Glutamatergic neuron (in vitro differentiated cells): Measurements from ENCODE around the gene TMEM108. TPM values are rescaled to one million over a fixed set of nuclear protein-coding genes. Genes with fewer than 3 reads are reported as not detected.

Experiments
- DNase-seq: peaks from one replicate; pipeline ENCODE4 v3.0.0; 2022
- H3K27ac Mint-ChIP-seq: one replicate; pipeline ENCODE4 v1.8.0; 2020; ENCODE audit warnings: mild to moderate bottlenecking, mixed read lengths, inconsistent platforms; ENCODE audit not compliant: unreplicated experiment
- H3K27me3 Mint-ChIP-seq: one replicate; pipeline ENCODE4 v1.8.0; 2020; ENCODE audit warnings: mild to moderate bottlenecking, moderate library complexity, mixed read lengths, inconsistent platforms; ENCODE audit not compliant: unreplicated experiment
- H3K36me3 Mint-ChIP-seq: one replicate; pipeline ENCODE4 v1.8.0; 2020; ENCODE audit warnings: mild to moderate bottlenecking, mixed read lengths, inconsistent platforms; ENCODE audit not compliant: unreplicated experiment
- H3K4me1 Mint-ChIP-seq: one replicate; pipeline ENCODE4 v1.8.0; 2020; ENCODE audit warnings: mild to moderate bottlenecking, low read depth, mixed read lengths, inconsistent platforms; ENCODE audit not compliant: unreplicated experiment
- H3K4me3 Mint-ChIP-seq: one replicate; pipeline ENCODE4 v1.8.0; 2020; ENCODE audit warnings: mild to moderate bottlenecking, mixed read lengths, inconsistent platforms; ENCODE audit not compliant: unreplicated experiment
- H3K9me3 Mint-ChIP-seq: one replicate; pipeline ENCODE4 v1.8.0; 2020; ENCODE audit warnings: mild to moderate bottlenecking, moderate library complexity, mixed read lengths, inconsistent platforms; ENCODE audit not compliant: unreplicated experiment
- CTCF ChIP-seq: fragments of 200-600 bp; sonication (generic); IDR thresholded peaks from one replicate; pipeline ENCODE4 v1.5.0; 2021; ENCODE audit not compliant: partially characterized antibody, unreplicated experiment
- total RNA-seq: library from RNA; stranded (reverse); fragmentation: NEBNext Ultra II Directional; extraction: Animal tissue kit (Norgen Biotek cat#: 25700); gene quantifications from one replicate; pipeline ENCODE4 v1.2.1, GENCODE V29; 2021; ENCODE audit not compliant: unreplicated experiment

Gene TMEM108
- total RNA-seq, 1 donor from 2014 or later = 9.0 TPM

GRCh38 chr3:133377396-133377795 is 339.2 kb downstream of the TMEM108 start:
- Mint-ChIP-seq H3K4me1 (peaks cover 15% of the 10 kb centered on the region), H3K36me3 (peaks cover 5% of the 10 kb centered on the region), H3K27me3 (peaks cover 3% of the 10 kb centered on the region), H3K9me3 (peaks cover 2% of the 10 kb centered on the region), H3K27ac (no peak overlapping the region), H3K4me3 (no peak overlapping the region)
- no peak for DNase-seq
- peak; percentile 22 for TF ChIP-seq CTCF

GRCh38 chr3:133379926-133380325 is 341.7 kb downstream of the TMEM108 start:
- peaks cover 5% of the 10 kb centered on the region for H3K36me3 Mint-ChIP-seq
- no peak overlapping the region for H3K27ac Mint-ChIP-seq
- H3K4me3 Mint-ChIP-seq = no peak overlapping the region
- H3K9me3 Mint-ChIP-seq = peaks cover 2% of the 10 kb centered on the region
- H3K4me1 Mint-ChIP-seq = peaks cover 17% of the 10 kb centered on the region
- DNase-seq = no peak
- H3K27me3 Mint-ChIP-seq = peaks cover 3% of the 10 kb centered on the region
- no peak for TF ChIP-seq CTCF

- Mint-ChIP-seq H3K27ac (no peak overlapping the region), H3K9me3 (no peaks in the 10 kb centered on the region), H3K4me1 (peaks cover 15% of the 10 kb centered on the region), H3K27me3 (peaks cover 3% of the 10 kb centered on the region), H3K4me3 (no peak overlapping the region), H3K36me3 (peaks cover 5% of the 10 kb centered on the region)
- DNase-seq = no peak
- TF ChIP-seq CTCF = no peak
These were observed 342.5 kb downstream of the TMEM108 start for GRCh38 chr3:133380481-133381225.

GRCh38 chr3:133381346-133382109 is 343.3 kb downstream of the TMEM108 start:
- Mint-ChIP-seq H3K9me3 (no peaks in the 10 kb centered on the region), H3K27me3 (peaks cover 5% of the 10 kb centered on the region), H3K4me3 (no peak overlapping the region), H3K36me3 (peaks cover 5% of the 10 kb centered on the region), H3K27ac (no peak overlapping the region), H3K4me1 (peaks cover 15% of the 10 kb centered on the region)
- DNase-seq = no peak
- TF ChIP-seq CTCF = no peak

GRCh38 chr3:133383175-133383574 is 345.0 kb downstream of the TMEM108 start:
- peaks cover 5% of the 10 kb centered on the region for H3K36me3 Mint-ChIP-seq
- no peaks in the 10 kb centered on the region for H3K9me3 Mint-ChIP-seq
- no peak overlapping the region for H3K4me3 Mint-ChIP-seq
- peaks cover 14% of the 10 kb centered on the region for H3K4me1 Mint-ChIP-seq
- no peak for TF ChIP-seq CTCF
- DNase-seq = no peak
- peaks cover 5% of the 10 kb centered on the region for H3K27me3 Mint-ChIP-seq
- H3K27ac Mint-ChIP-seq = no peak overlapping the region
